ENCODE data around the gene VAC14.

- no peak for TF ChIP-seq CTCF (IDR thresholded peaks at IDR 0.05; ENCODE audit: insufficient read depth, low read length)
- no peak for TF ChIP-seq REST (IDR thresholded peaks at IDR 0.05; ENCODE audit: insufficient replicate concordance, low read depth)
Observed at GRCh38 chr16:70758786-70759185, 42.2 kb downstream of the VAC14 start.
